Activated CD8-positive, alpha-beta memory T cell treated with anti-CD3 and anti-CD28 coated beads for 24 hours (primary cell): ENCODE data around the gene PCDHGA2.
A peak's percentile ranks its signal among the peaks of the same experiment; 100 is the strongest.

Experiments
- DNase-seq: peaks from one replicate; pipeline ENCODE4 v3.0.0-alpha.2; 2020

PCDHGA2 gene

GRCh38 chr5:141349917-141350619, 11.5 kb downstream of the PCDHGA2 start, which contains the start of gene PCDHGB1:
TSS of gene PCDHGB1 (plus strand) at chr5:141350099. CDS start at chr5:141350261, 162 bp downstream.
- no peak for DNase-seq

- no peak for DNase-seq
Measured at GRCh38 chr5:141351591-141351990, 13.0 kb downstream of the PCDHGA2 start.

GRCh38 chr5:141354900-141355469, 16.4 kb downstream of the PCDHGA2 start, which contains the start of gene PCDHGA4:
TSS of gene PCDHGA4 (plus strand) at chr5:141355021. CDS start at chr5:141355108, 87 bp downstream.
- no peak for DNase-seq

GRCh38 chr5:141355641-141356040, 17.1 kb downstream of the PCDHGA2 start:
- DNase-seq: no peak

GRCh38 chr5:141356133-141356532, 17.6 kb downstream of the PCDHGA2 start:
- no peak for DNase-seq

GRCh38 chr5:141356950-141357349, 18.4 kb downstream of the PCDHGA2 start:
- no peak for DNase-seq

- no peak for DNase-seq
Measured at GRCh38 chr5:141359790-141360426, 21.3 kb downstream of the PCDHGA2 start, which contains the start of gene PCDHGB2. TSS of gene PCDHGB2 (plus strand) at chr5:141359994. CDS start at chr5:141360136, 142 bp downstream.

GRCh38 chr5:141360685-141361084, 22.1 kb downstream of the PCDHGA2 start:
- DNase-seq: no peak

- no peak for DNase-seq
Measured at GRCh38 chr5:141362719-141363118, 24.2 kb downstream of the PCDHGA2 start.

GRCh38 chr5:141363952-141364660, 25.5 kb downstream of the PCDHGA2 start, which contains the start of gene PCDHGA5:
TSS of gene PCDHGA5 (plus strand) at chr5:141364162. CDS start at chr5:141364331, 169 bp downstream.
- no peak for DNase-seq

GRCh38 chr5:141366016-141366896, 27.7 kb downstream of the PCDHGA2 start:
- no peak for DNase-seq

GRCh38 chr5:141369994-141370848, 31.7 kb downstream of the PCDHGA2 start, which contains the start of gene PCDHGB3:
TSS of gene PCDHGB3 (plus strand) at chr5:141370242. CDS start at chr5:141370395, 153 bp downstream.
- DNase-seq: peak; percentile 55

- no peak for DNase-seq
Measured at GRCh38 chr5:141371572-141372475, 33.3 kb downstream of the PCDHGA2 start.

- peak; percentile 40 for DNase-seq
Measured at GRCh38 chr5:141373673-141374317, 35.2 kb downstream of the PCDHGA2 start, which contains the start of gene PCDHGA6. TSS of gene PCDHGA6 (plus strand) at chr5:141373891. CDS start at chr5:141374084, 193 bp downstream.

GRCh38 chr5:141374627-141375026, 36.1 kb downstream of the PCDHGA2 start:
- no peak for DNase-seq

GRCh38 chr5:141375444-141376155, 37.0 kb downstream of the PCDHGA2 start:
- DNase-seq: peak; percentile 30

- no peak for DNase-seq
Measured at GRCh38 chr5:141382469-141383294, 44.1 kb downstream of the PCDHGA2 start, which contains the start of gene PCDHGA7. TSS of gene PCDHGA7 (plus strand) at chr5:141382742. CDS start at chr5:141382900, 158 bp downstream.
